ENCODE results near the gene ISG15. TPM values are rescaled to one million over a fixed set of nuclear protein-coding genes. Genes with fewer than 3 reads are reported as not detected.

The ISG15 gene
- total and polyA plus RNA-seq, 2 of the 13 experiments (the other 11 are each of a cell fraction or from before 2014, with no cell fraction given) = 42.1 to 54.9 TPM

GRCh38 chr1:1058088-1058905, 45.0 kb downstream of the ISG15 start (continued):
- TF ChIP-seq ZNF503 (CRISPR knock-in tag; IDR thresholded peaks at IDR 0.05) (0 out of 2 replicates have a peak, but pooled peaks have one; percentile 53), ZNF674 (CRISPR knock-in tag; IDR thresholded peaks at IDR 0.05; ENCODE audit: low read depth) (no peak), KAT8 (CRISPR knock-in tag; IDR thresholded peaks at IDR 0.05) (peak; percentile 55), ZNF704 (CRISPR knock-in tag; IDR thresholded peaks at IDR 0.05; ENCODE audit: borderline replicate concordance) (no peak), ZSCAN25 (CRISPR knock-in tag; IDR thresholded peaks at IDR 0.05) (peak; percentile 96), NCOA1 (CRISPR knock-in tag; IDR thresholded peaks at IDR 0.05) (no peak), SETDB1 (CRISPR knock-in tag; IDR thresholded peaks at IDR 0.05; ENCODE audit: borderline replicate concordance) (no peak), ZFP41 (CRISPR knock-in tag; IDR thresholded peaks at IDR 0.05; ENCODE audit: borderline replicate concordance) (peak; percentile 76; the same call in 1 of the 2 replicates), CTCF (CRISPR knock-in tag; IDR thresholded peaks at IDR 0.05) (peak; percentile 33), RARG (CRISPR knock-in tag; IDR thresholded peaks at IDR 0.05; ENCODE audit: low read depth) (no peak), ESRRA (CRISPR knock-in tag; IDR thresholded peaks at IDR 0.05; ENCODE audit: low read depth) (peak; percentile 80), MAFK (conservative IDR thresholded peaks at IDR 0.05 in 1 of 2, IDR thresholded peaks at IDR 0.05 in 1 of 2; ENCODE audit: low read length in 2 of 2) (no peak), LBX2 (CRISPR knock-in tag; IDR thresholded peaks at IDR 0.05; ENCODE audit: borderline replicate concordance) (no peak), GZF1 (CRISPR knock-in tag; IDR thresholded peaks at IDR 0.05) (no peak), ZNF234 (CRISPR knock-in tag; conservative IDR thresholded peaks at IDR 0.05) (no peak), ZNF296 (CRISPR knock-in tag; conservative IDR thresholded peaks at IDR 0.05) (peak; percentile 99)
- TF ChIP-seq, protein P1, sequence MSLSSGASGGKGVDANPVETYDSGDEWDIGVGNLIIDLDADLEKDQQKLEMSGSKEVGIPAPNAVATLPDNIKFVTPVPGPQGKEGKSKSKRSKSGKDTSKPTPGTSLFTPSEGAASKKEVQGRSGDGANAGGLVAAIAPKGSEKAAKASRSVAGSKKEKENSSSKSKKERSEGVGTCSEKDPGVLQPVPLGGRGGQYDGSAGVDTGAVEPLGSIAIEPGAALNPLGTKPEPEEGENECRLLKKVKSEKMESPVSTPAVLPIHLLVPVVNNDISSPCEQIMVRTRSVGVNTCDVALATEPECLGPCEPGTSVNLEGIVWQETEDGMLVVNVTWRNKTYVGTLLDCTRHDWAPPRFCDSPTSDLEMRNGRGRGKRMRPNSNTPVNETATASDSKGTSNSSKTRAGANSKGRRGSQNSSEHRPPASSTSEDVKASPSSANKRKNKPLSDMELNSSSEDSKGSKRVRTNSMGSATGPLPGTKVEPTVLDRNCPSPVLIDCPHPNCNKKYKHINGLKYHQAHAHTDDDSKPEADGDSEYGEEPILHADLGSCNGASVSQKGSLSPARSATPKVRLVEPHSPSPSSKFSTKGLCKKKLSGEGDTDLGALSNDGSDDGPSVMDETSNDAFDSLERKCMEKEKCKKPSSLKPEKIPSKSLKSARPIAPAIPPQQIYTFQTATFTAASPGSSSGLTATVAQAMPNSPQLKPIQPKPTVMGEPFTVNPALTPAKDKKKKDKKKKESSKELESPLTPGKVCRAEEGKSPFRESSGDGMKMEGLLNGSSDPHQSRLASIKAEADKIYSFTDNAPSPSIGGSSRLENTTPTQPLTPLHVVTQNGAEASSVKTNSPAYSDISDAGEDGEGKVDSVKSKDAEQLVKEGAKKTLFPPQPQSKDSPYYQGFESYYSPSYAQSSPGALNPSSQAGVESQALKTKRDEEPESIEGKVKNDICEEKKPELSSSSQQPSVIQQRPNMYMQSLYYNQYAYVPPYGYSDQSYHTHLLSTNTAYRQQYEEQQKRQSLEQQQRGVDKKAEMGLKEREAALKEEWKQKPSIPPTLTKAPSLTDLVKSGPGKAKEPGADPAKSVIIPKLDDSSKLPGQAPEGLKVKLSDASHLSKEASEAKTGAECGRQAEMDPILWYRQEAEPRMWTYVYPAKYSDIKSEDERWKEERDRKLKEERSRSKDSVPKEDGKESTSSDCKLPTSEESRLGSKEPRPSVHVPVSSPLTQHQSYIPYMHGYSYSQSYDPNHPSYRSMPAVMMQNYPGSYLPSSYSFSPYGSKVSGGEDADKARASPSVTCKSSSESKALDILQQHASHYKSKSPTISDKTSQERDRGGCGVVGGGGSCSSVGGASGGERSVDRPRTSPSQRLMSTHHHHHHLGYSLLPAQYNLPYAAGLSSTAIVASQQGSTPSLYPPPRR (CRISPR knock-in tag; IDR thresholded peaks at IDR 0.05; ENCODE audit: borderline replicate concordance) = peak; percentile 73; the same call in 1 of the 2 replicates

Data from HepG2 (cell line).